ENCODE data around the gene KIRREL1. TPM values are rescaled to one million over a fixed set of nuclear protein-coding genes. Genes with fewer than 3 reads are reported as not detected.

KIRREL1 gene
- total and polyA plus RNA-seq, 2 of the 13 experiments (the other 11 are each of a cell fraction or from before 2014, with no cell fraction given): 0.02 to 0.03 TPM

GRCh38 chr1:158007180-158007579, 13.7 kb downstream of the KIRREL1 start:
- H3K36me3 ChIP-seq (replicated peaks in 1 of 2; ENCODE audit: control insufficient read depth in 1 of 2, insufficient read depth in 2 of 2, low read length in 2 of 2): no peaks in the 10 kb centered on the region

DNA sequence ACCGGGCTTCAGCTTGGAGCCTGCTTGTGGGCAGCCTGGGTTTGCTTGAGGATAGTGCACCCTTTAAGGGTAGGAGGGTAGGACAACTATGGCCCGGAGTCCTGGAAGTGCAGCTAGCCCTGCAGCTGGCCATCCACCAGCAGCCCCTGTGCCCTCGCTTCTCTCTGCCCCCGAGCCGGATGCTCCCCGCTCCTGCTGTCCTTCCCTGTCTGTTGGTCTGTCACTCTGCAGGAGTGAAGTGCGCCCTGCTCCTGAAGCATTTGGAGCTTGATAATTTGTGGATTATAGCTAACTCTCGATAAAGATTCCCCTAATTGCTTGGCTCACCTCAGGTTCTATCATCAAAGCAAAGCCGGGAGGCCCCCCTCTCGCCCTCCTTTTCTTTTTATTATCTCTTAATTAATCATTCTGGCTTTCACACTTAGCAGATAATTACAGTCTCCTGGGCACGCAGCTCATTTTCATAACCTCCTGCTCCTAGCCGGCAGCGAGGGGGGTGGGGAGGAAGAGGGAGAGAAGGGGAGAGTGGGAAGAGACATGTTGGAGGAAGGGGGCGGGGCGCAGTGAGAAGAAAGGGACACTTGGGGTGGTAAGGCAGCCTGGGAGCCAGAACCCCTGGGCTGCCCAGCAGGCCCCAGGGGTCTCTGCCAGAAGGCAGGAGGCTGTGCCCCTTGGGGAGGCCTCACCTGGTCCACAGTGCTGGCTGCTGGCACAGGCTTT, 14.4 kb downstream of the KIRREL1 start:
- in situ Hi-C loops (cut with HindIII; ENCODE audit: extremely low pct_ligation_motif_present, low pct_unique_long_range_greater_than_20kb): no loop called here
- WGBS (ENCODE audit: low lambda C conversion rate): 44% methylated on average over 10 of the region's 15 CpGs
- intact Hi-C loops (cut with micrococcal nuclease; ENCODE audit: unreplicated experiment): no loop called here
- BruUV-seq (replicated peaks): no TSS peak
- FAIRE-seq (no peak), DNase-seq (ENCODE audit: low spot score) (no peak), ATAC-seq (no peak)
- no peak overlapping the region for H3K27ac ChIP-seq (ENCODE audit: extremely low read length, insufficient read depth, low read length)
- H3K36me3 ChIP-seq (replicated peaks in 1 of 2; ENCODE audit: control insufficient read depth in 1 of 2, insufficient read depth in 2 of 2, low read length in 2 of 2): no peaks in the 10 kb centered on the region
- H3K4me3 ChIP-seq (replicated peaks in 1 of 3; ENCODE audit: insufficient read depth in 1 of 3, low read depth in 2 of 3, low read length in 3 of 3): no peak overlapping the region
- no peaks in the 10 kb centered on the region for H3K9me3 ChIP-seq (ENCODE audit: low read length)
- no peak overlapping the region for H2AFZ ChIP-seq (ENCODE audit: low read length)
- H3K79me2 ChIP-seq (ENCODE audit: insufficient read depth, low read length): no peaks in the 10 kb centered on the region
- POLR2A ChIA-PET: no interaction called here
- no peak overlapping the region for H3K9ac ChIP-seq (ENCODE audit: insufficient read depth, low read depth, low read length)
- no peaks in the 10 kb centered on the region for H3K4me1 ChIP-seq (ENCODE audit: insufficient read depth, low read length)
- H3K4me2 ChIP-seq (ENCODE audit: low read depth, low read length): no peak overlapping the region
- no peaks in the 10 kb centered on the region; a peak in 1 of 5 replicates for H3K27me3 ChIP-seq (ENCODE audit: control insufficient read depth in 1 of 2, insufficient read depth in 2 of 2, low read length in 2 of 2)
- TF ChIP-seq CEBPB (IDR thresholded peaks at IDR 0.05; ENCODE audit: borderline replicate concordance, low read depth, low read length) (no peak), CENPT (CRISPR knock-in tag; IDR thresholded peaks at IDR 0.05; ENCODE audit: low read depth) (no peak), MTF2 (CRISPR knock-in tag; IDR thresholded peaks at IDR 0.05; ENCODE audit: borderline replicate concordance) (no peak), ZNF570 (CRISPR knock-in tag; IDR thresholded peaks at IDR 0.05; ENCODE audit: borderline replicate concordance) (no peak), RFXAP (CRISPR knock-in tag; IDR thresholded peaks at IDR 0.05; ENCODE audit: borderline replicate concordance) (no peak), ZSCAN9 (CRISPR knock-in tag; IDR thresholded peaks at IDR 0.05; ENCODE audit: borderline replicate concordance) (no peak), PHF21A (CRISPR knock-in tag; IDR thresholded peaks at IDR 0.05) (no peak)
- CTCF ChIA-PET (ENCODE audit: low intra/inter-chr PET ratio, low total read pairs): no interaction called here
- H4K20me1 ChIP-seq (ENCODE audit: insufficient read depth, low read length): no peaks in the 10 kb centered on the region

More at GRCh38 chr1:158007180-158007579, 13.7 kb downstream of the KIRREL1 start:
- ChIA-PET CTCF (ENCODE audit: low intra/inter-chr PET ratio, low total read pairs) (no interaction called here), POLR2A (no interaction called here)
- in situ Hi-C loops (cut with HindIII; ENCODE audit: extremely low pct_ligation_motif_present, low pct_unique_long_range_greater_than_20kb): no loop called here
- no peaks in the 10 kb centered on the region for H3K4me1 ChIP-seq (ENCODE audit: insufficient read depth, low read length)
- H3K79me2 ChIP-seq (ENCODE audit: insufficient read depth, low read length): no peaks in the 10 kb centered on the region
- no peak for FAIRE-seq
- H3K27me3 ChIP-seq (ENCODE audit: control insufficient read depth in 1 of 2, insufficient read depth in 2 of 2, low read length in 2 of 2): no peaks in the 10 kb centered on the region; a peak in 1 of 5 replicates
- H3K9me3 ChIP-seq (ENCODE audit: low read length): no peaks in the 10 kb centered on the region
- TF ChIP-seq POLR2AphosphoS2 (IDR thresholded peaks at IDR 0.05; ENCODE audit: low read depth, low read length): no peak
- no peaks in the 10 kb centered on the region for H4K20me1 ChIP-seq (ENCODE audit: insufficient read depth, low read length)
- ATAC-seq: no peak
- no peak overlapping the region for H3K4me2 ChIP-seq (ENCODE audit: low read depth, low read length)
- H2AFZ ChIP-seq (ENCODE audit: low read length): no peak overlapping the region
- H3K4me3 ChIP-seq (replicated peaks in 1 of 3; ENCODE audit: insufficient read depth in 1 of 3, low read depth in 2 of 3, low read length in 3 of 3): no peak overlapping the region
- no peak overlapping the region for H3K27ac ChIP-seq (ENCODE audit: extremely low read length, insufficient read depth, low read length)
- no peak for DNase-seq (ENCODE audit: low spot score)
- BruUV-seq (replicated peaks): no TSS peak
- intact Hi-C loops (cut with micrococcal nuclease; ENCODE audit: unreplicated experiment): no loop called here
- no peak overlapping the region for H3K9ac ChIP-seq (ENCODE audit: insufficient read depth, low read depth, low read length)
- WGBS (ENCODE audit: low lambda C conversion rate): 39% methylated on average over 6 of the region's 7 CpGs

Data from HepG2 (cell line).